GM12801 (cell line): ENCODE results near the gene SART1.

Experiments
- TF ChIP-seq, protein P1 (sequence below): IDR thresholded peaks from one replicate; pipeline ENCODE4 v1.5.1; 2011; ENCODE audit warnings: control low read depth; ENCODE audit not compliant: insufficient read length; ENCODE audit errors: extremely low read depth

The SART1 gene

DNA sequence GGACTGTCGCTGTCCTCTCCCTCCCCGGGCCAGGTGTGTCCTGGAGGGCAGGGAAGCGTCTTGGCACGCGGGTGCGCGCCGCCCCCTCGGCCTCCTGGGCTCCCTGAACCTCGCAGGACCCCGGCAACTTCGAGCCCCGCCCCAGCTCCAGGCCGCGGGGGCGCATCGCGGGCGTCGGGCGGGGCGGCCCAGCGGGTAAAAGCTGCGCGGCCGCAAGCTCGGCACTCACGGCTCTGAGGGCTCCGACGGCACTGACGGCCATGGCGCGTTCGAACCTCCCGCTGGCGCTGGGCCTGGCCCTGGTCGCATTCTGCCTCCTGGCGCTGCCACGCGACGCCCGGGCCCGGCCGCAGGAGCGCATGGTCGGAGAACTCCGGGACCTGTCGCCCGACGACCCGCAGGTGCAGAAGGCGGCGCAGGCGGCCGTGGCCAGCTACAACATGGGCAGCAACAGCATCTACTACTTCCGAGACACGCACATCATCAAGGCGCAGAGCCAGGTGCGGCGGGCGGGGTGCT, 50.3 kb downstream of the SART1 start, which contains the start of gene CST6:
CST6 (plus strand) TSS at position 224 of the 519 bp plus-strand sequence; CDS start at position 261, 37 bp downstream.
- TF ChIP-seq, protein P1, sequence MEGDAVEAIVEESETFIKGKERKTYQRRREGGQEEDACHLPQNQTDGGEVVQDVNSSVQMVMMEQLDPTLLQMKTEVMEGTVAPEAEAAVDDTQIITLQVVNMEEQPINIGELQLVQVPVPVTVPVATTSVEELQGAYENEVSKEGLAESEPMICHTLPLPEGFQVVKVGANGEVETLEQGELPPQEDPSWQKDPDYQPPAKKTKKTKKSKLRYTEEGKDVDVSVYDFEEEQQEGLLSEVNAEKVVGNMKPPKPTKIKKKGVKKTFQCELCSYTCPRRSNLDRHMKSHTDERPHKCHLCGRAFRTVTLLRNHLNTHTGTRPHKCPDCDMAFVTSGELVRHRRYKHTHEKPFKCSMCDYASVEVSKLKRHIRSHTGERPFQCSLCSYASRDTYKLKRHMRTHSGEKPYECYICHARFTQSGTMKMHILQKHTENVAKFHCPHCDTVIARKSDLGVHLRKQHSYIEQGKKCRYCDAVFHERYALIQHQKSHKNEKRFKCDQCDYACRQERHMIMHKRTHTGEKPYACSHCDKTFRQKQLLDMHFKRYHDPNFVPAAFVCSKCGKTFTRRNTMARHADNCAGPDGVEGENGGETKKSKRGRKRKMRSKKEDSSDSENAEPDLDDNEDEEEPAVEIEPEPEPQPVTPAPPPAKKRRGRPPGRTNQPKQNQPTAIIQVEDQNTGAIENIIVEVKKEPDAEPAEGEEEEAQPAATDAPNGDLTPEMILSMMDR, result no peak

GRCh38 chr11:66012371-66012945, 50.9 kb downstream of the SART1 start:
- TF ChIP-seq, protein P1, result no peak

DNA sequence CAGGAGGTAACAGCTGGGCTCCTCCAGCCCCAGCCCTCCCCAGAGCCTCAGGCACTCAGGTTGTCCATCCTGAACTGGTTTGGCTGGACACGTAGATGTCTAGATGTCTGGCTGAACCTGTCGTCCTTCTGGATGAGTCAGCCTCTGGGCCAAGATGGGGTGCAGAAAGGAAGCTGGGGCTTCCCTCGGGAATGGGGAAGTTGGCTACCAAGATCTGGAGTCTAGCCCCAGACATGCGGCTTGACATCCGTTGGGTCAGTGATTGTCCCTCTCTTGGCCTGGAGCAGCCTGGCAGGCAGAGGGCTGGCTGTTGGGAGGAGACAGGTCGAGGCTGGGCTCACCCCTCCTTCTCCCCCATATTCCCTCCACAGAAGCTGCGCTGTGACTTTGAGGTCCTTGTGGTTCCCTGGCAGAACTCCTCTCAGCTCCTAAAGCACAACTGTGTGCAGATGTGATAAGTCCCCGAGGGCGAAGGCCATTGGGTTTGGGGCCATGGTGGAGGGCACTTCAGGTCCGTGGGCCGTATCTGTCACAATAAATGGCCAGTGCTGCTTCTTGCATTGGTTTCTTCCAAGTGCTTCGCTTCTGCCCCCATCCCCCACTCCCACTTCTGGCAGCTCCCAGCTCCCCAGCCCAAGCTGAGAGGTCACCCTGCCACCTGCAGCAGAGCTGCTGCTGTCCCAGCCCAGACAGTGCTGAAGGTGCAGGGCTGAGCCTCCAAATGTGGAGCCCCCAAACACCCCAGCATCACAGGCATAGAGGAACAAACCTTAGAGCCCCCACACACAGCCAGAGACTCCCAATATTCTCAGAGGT, 51.6 kb downstream of the SART1 start:
- TF ChIP-seq, protein P1, result no peak

DNA sequence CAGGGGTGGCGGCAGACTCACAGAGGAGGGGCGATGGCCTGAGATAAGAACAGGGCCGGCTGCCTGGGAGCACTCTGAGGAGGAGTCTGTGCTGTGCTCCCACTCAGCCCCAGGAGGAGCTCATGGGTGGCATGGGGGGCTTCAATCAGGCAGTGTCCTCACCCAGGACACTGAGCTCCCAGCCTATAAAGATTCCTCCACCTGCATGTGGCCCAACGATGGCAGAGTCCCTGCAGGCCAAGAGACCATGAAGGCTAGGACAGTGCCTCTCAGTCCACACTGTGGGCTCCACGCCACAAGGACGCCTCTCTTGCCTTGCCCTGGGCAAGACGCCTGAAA, 52.2 kb downstream of the SART1 start:
- TF ChIP-seq, protein P1, result no peak

DNA sequence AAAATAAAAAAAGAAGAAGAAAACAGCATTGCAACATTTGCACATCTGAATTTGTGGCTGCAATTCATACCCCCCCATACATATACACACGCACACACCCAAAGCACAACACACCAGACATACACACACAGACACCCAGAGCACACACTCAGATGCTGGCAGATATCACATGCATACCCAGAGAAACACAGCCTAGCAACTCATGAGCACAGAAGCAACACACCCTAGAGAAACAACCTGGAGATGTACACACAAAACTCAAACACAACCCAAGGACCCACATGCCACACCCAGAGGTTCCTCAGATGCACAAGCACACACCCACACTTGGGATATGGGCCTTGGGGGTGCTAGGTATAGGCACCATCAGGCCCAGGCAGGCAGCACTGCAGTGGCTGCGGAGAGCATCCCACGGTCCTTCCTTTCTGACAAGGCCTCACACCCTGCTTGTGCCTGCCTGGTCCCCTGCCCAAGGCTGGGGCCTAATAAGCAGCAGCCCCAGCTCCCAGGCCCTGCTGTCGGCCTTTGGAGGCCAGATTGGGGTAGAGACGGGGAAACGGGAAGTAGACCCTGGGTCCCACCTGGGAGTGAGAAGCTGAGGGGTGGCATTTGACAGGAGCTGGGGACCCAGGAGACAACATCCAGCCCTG, 53.4 kb downstream of the SART1 start:
- TF ChIP-seq, protein P1, result no peak

GRCh38 chr11:66015454-66015881, 53.9 kb downstream of the SART1 start:
- TF ChIP-seq, protein P1, result no peak
